ENCODE data around the gene PTPN2. TPM values are rescaled to one million over a fixed set of nuclear protein-coding genes. Genes with fewer than 3 reads are reported as not detected.

PTPN2 gene
- total RNA-seq, 2 donors from 2014 or later, result 47.3 to 48.5 TPM

GRCh38 chr18:12827588-12827987 is 56.4 kb downstream of the PTPN2 start:
- Histone ChIP-seq H3K36me3 (ENCODE audit: control insufficient read depth, insufficient read depth, low read length) (peaks cover 52% of the 10 kb centered on the region), H3K4me1 (ENCODE audit: control insufficient read depth, insufficient read depth, low read length) (no peaks in the 10 kb centered on the region), H3K27me3 (ENCODE audit: control insufficient read depth, insufficient read depth, low read length, poor library complexity, severe bottlenecking) (no peaks in the 10 kb centered on the region), H3K27ac (ENCODE audit: low read depth, low read length) (no peak overlapping the region), H3K9ac (ENCODE audit: extremely low read depth, low read length, poor library complexity, severe bottlenecking) (no peak overlapping the region), H3K9me3 (ENCODE audit: control insufficient read depth, low read length) (peaks cover 15% of the 10 kb centered on the region), H3K4me3 (ENCODE audit: low read length) (no peak overlapping the region)
- WGBS, 2 experiments (ENCODE audit: insufficient coverage in 1 of 2, insufficient read length in 1 of 2), result 100% methylated on average over 3 of the region's 3 CpGs
- Mint-ChIP-seq H3K4me1 (no peaks in the 10 kb centered on the region), H3K27me3 (ENCODE audit: insufficient read depth) (no peaks in the 10 kb centered on the region), H3K9me3 (peaks cover 12% of the 10 kb centered on the region), H3K27ac (no peak overlapping the region), H3K4me3 (no peak overlapping the region), H3K36me3 (ENCODE audit: low read depth) (peaks cover 64% of the 10 kb centered on the region)
- TF ChIP-seq CTCF (conservative IDR thresholded peaks at IDR 0.05), result no peak
- DNase-seq, result no peak

- peaks cover 47% of the 10 kb centered on the region for H3K36me3 ChIP-seq (ENCODE audit: control insufficient read depth, insufficient read depth, low read length)
- Mint-ChIP-seq H3K9me3 (peaks cover 12% of the 10 kb centered on the region), H3K4me1 (peaks cover 18% of the 10 kb centered on the region), H3K27me3 (ENCODE audit: insufficient read depth) (no peaks in the 10 kb centered on the region), H3K36me3 (ENCODE audit: low read depth) (peaks cover 57% of the 10 kb centered on the region), H3K27ac (no peak overlapping the region), H3K4me3 (no peak overlapping the region)
- H3K9me3 ChIP-seq (ENCODE audit: control insufficient read depth, low read length), result peaks cover 15% of the 10 kb centered on the region
- H3K4me1 ChIP-seq (ENCODE audit: control insufficient read depth, insufficient read depth, low read length), result no peaks in the 10 kb centered on the region
- 100% methylated on average over 2 of the region's 2 CpGs for WGBS, 2 experiments (ENCODE audit: insufficient coverage in 1 of 2, insufficient read length in 1 of 2)
- no peak overlapping the region for H3K4me3 ChIP-seq (ENCODE audit: low read length)
- TF ChIP-seq CTCF (conservative IDR thresholded peaks at IDR 0.05), result no peak
- no peak overlapping the region for H3K27ac ChIP-seq (ENCODE audit: low read depth, low read length)
- H3K27me3 ChIP-seq (ENCODE audit: control insufficient read depth, insufficient read depth, low read length, poor library complexity, severe bottlenecking), result no peaks in the 10 kb centered on the region
- no peak for DNase-seq
- no peak overlapping the region for H3K9ac ChIP-seq (ENCODE audit: extremely low read depth, low read length, poor library complexity, severe bottlenecking)
Observed at GRCh38 chr18:12825230-12825629, 58.8 kb downstream of the PTPN2 start.

GRCh38 chr18:12823892-12824291 is 60.1 kb downstream of the PTPN2 start:
- Mint-ChIP-seq H3K4me1 (peaks cover 28% of the 10 kb centered on the region), H3K36me3 (ENCODE audit: low read depth) (peaks cover 47% of the 10 kb centered on the region), H3K27ac (no peak overlapping the region), H3K27me3 (ENCODE audit: insufficient read depth) (no peaks in the 10 kb centered on the region), H3K4me3 (no peak overlapping the region), H3K9me3 (peaks cover 12% of the 10 kb centered on the region)
- H3K9me3 ChIP-seq (ENCODE audit: control insufficient read depth, low read length), result peaks cover 15% of the 10 kb centered on the region
- no peak for DNase-seq
- WGBS, 2 experiments (ENCODE audit: insufficient coverage in 1 of 2, insufficient read length in 1 of 2), result 92 to 95% methylated on average over 2 of the region's 2 CpGs
- H3K4me1 ChIP-seq (ENCODE audit: control insufficient read depth, insufficient read depth, low read length), result peaks cover 3% of the 10 kb centered on the region
- no peaks in the 10 kb centered on the region for H3K27me3 ChIP-seq (ENCODE audit: control insufficient read depth, insufficient read depth, low read length, poor library complexity, severe bottlenecking)
- H3K9ac ChIP-seq (ENCODE audit: extremely low read depth, low read length, poor library complexity, severe bottlenecking), result no peak overlapping the region
- H3K36me3 ChIP-seq (ENCODE audit: control insufficient read depth, insufficient read depth, low read length), result peaks cover 47% of the 10 kb centered on the region
- TF ChIP-seq CTCF (conservative IDR thresholded peaks at IDR 0.05), result no peak
- H3K4me3 ChIP-seq (ENCODE audit: low read length), result no peak overlapping the region
- no peak overlapping the region for H3K27ac ChIP-seq (ENCODE audit: low read depth, low read length)
